ENCODE data around the gene NID1. TPM values are rescaled to one million over a fixed set of nuclear protein-coding genes. Genes with fewer than 3 reads are reported as not detected.

NID1 gene
- total RNA-seq: 68.3 and 69.0 TPM in 2 replicates

GRCh38 chr1:236064674-236065508, at the start of gene NID1:
Gene NID1 (minus strand): TSS chr1:236065090. CDS start chr1:236065079, 11 bp downstream.

Other genes starting within 250 kb of the NID1 start
- 1.0 and 1.5 TPM in 2 replicates for gene LYST, start 198.2 kb downstream of the NID1 start, total RNA-seq
- 7.1 and 14.0 TPM in 2 replicates for gene GPR137B, start 77.4 kb upstream of the NID1 start, total RNA-seq
- 0.30 and 1.5 TPM in 2 replicates for gene ERO1B, start 216.9 kb upstream of the NID1 start, total RNA-seq

Measured in bronchus fibroblast of lung (primary cell).